GM19351 (cell line): Measurements from ENCODE around the gene KRTAP10-12.
"Not testable (repeated sequence)": the region's sequence is repeated elsewhere in the genome, so short reads cannot be mapped to it uniquely, and the experiment has no call there.

Source experiments
- ATAC-seq: cut with Tn5 transposase; IDR thresholded peaks from one replicate; pipeline ENCODE4 v1.9.1; 2021; ENCODE audit warnings: mild to moderate bottlenecking, moderate library complexity; ENCODE audit not compliant: unreplicated experiment

Gene KRTAP10-12, protein sequence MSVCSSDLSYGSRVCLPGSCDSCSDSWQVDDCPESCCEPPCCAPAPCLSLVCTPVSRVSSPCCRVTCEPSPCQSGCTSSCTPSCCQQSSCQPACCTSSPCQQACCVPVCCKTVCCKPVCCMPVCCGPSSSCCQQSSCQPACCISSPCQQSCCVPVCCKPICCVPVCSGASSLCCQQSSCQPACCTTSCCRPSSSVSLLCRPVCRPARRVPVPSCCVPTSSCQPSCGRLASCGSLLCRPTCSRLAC

DNA sequence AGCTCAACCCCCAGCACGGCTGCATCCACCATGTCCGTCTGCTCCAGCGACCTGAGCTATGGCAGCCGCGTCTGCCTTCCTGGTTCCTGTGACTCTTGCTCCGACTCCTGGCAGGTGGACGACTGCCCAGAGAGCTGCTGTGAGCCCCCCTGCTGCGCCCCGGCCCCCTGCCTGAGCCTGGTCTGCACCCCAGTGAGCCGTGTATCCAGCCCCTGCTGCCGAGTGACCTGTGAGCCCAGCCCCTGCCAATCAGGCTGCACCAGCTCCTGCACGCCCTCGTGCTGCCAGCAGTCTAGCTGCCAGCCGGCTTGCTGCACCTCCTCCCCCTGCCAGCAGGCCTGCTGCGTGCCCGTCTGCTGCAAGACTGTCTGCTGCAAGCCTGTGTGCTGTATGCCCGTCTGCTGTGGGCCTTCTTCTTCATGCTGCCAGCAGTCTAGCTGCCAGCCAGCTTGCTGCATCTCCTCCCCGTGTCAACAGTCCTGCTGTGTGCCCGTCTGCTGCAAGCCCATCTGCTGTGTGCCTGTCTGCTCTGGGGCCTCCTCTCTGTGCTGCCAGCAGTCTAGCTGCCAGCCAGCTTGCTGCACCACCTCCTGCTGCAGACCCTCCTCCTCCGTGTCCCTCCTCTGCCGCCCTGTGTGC, at the start of gene KRTAP10-12:
TSS of gene KRTAP10-12 (plus strand) at position 1 of the 639 bp plus-strand sequence. CDS start at position 31, 30 bp downstream.
- ATAC-seq, result not testable (repeated sequence)

DNA sequence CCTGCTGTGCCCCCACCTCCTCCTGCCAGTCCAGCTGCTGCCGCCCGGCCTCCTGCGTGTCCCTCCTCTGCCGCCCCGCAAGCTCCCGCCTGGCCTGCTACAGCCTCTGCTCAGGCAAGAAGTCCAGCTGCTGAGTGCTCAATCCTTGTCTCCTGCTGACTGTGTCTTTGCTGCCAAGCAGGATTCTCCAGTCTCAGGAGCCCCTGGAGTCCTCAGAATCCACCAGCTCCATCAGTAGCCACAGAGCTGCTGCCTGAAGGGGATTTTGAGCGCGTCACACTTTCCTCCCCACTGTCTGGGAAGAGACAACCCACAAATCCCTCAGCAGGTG, 49.8 kb upstream of the KRTAP10-12 start:
- no peak for ATAC-seq

DNA sequence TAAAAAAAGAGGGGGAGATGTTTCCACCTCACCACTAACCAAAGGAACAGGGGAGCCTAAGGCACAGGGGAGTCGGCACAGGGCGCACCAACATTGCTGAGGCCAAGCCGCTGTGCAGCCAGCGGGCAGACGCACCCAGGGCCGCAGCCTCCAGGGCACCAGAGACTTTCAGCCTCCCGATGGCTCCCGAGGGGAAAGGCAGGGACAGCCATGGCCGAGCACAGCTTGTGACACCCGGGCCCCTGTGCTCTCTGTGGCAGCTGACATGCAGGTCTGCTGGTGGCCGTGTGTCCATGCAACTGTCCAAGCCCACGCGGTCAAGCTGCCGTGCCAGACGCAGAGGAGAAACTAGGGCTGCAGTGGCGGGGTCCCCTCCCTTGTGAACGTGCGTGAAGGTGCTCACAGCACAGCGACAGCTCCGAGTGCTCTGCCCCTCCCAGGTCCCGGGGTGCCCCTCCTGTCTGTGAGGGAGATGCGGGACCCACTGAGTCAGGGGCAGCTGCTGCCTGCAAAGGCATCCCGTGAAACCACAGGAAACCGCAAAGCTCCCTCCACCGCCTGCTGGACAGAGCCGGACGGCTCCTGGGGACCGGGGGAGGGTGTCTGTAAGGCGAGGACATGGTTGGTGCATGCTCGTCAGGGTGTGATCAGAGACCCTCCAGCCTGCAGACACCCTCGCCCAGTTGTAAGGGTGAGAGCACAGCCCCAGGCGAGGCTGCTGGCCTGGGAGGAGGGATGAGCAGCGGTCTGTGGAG, 48.2 kb upstream of the KRTAP10-12 start:
- no peak for ATAC-seq

DNA sequence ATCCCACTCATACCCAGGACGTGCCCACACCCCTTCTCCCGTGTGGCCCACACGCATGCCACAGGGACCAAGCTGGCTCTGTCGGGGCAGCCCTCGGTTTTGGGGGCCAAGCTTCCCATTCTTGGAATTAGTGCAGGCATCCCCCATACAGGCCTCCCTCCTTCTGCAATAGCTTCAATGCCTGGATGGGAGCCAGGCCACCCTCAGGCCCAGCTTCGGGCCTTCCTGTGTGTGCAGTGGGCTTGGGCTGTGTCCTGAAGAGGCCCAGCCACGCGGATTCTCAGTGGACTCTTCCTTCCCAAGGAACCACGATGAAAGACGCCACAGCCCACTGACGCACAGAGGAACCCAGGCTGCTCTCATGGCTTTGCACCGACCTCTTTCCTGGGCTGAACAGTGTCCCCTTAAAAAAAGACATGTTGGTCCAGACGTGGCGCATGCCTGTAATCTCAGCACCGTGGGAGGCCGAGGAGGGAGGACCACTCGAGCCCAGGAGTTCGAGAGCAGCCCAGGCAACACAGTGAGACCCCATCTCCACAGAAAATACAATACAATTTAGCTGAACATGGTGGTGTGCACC, 47.4 kb upstream of the KRTAP10-12 start:
- no peak for ATAC-seq

DNA sequence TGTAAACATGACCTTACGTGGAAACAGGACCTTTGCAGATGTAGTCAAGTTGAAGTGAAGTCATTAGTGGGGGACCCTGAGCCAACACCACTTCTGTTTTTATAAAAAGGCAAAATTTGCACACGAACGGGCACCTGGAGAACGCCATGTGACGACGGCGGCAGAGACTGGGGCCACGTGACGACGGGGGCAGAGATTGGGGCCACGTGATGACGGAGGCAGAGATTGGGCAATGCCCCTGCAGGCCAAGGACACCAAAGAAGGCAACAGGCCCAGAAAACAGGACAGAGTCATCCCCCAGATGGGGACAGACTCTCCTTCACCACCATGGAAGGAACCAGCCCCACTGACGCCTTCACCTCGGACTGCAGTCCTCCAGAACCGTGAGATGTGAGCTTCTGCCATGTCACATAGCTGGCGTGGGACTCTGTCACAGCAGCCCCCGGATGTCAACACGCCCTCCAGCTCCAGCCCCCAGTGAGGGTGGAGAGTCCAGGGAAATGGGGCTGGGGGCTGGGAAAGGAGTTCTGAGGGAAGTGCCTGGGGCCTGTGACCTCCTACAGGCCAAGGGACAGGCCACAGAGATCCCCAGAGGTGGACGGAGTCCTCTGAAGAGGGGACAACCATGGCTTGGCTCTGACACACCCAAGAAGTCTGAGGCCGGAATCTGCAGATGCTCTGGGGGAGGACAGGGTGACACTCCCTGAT, 46.6 kb upstream of the KRTAP10-12 start:
- no peak for ATAC-seq

DNA sequence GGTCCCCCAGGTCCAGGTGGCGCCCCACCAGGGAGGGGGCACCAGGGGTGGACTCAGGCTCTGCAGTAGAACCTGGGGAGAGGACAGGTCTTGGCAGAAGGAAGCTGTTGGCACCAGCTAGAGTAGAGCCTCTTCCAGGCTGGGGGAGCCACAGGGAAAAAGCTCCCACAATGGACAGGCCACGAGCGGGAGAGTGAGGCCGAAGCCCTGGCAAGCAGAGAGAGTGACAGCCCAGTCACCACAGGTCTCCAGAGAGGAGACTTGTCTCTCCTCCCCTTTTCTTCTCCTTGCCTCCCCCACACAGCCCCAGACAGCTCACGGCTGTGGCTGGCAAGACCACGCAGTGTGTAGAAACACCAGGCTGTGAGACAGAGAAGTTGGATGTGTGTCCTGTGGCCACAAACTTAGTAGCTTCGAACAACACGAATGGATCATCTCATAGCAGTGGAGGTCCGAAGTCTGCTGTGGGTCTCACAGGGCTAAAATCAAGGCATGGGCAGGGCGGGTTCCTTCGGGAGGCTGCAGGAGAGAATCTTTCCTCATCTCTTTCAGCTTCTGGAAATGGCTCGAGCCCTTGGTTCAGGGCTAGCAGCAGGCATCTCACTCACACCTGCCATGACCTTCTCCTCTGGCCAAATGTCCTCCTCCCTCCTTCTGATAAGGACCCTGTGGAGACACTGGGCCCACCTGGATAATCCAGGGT, 45.8 kb upstream of the KRTAP10-12 start:
- ATAC-seq, result no peak

DNA sequence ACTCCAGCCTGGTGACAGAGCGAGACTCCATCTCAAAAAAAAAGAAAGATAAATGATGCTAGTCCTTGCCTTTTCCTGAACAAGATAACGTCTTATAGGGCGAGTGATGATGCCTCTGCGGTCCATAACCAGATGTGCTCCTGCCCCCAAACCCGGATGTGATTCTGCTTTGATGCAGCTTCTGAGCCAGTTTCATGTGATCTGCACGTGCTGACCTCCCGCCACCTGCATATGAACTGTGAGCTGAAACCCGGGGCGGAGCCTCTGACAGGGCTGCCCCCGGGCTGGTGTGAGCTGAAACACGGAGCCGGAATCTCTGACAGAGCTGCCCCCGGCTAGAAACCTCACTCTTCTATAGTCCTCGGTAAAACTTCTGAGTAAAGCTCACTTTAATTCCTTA, 43.8 kb upstream of the KRTAP10-12 start:
- ATAC-seq, result no peak

DNA sequence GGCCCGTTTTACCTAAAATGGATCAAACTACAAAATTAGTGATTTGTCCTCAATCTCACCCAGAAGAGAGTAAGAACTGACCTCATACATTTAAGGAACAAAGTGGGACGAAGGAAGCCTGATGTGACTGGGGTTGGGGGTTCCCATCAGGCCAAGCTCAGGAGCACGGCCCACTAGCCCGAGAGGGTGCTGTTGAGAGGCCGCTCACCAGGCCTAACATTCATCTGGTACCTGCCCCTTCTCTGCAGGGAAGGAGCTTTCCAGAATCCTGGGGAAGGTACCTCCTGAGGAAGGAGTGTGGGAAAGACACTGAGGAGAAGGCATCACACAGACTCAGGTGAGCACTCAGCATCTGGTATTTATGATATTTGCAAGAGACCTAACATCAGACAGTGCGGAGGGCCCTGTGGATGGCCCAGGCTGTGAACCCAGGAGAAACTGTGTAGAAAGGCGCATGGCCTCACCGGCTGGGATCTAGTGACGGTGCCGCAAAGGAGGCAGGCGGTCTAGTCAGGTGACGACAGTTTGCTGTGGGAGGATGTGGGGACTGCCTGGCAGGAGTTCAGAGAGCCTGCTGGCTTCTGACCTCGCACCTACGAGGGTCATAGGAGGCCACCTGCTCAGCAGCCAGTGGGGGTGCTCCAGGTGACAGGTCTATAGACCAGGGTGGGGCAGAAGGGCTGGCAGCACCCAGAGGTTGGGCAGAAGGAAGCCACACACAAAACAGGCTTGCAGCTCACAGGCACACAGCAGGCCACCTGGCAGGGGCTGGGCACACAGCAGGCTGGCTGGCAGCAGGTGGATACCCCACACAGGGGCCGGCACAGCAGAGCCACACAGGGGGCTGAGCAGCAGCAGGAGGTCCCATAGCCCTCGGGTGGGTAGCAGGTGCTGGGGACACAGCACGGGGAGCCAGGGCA, 43.1 kb upstream of the KRTAP10-12 start:
- ATAC-seq, result no peak

DNA sequence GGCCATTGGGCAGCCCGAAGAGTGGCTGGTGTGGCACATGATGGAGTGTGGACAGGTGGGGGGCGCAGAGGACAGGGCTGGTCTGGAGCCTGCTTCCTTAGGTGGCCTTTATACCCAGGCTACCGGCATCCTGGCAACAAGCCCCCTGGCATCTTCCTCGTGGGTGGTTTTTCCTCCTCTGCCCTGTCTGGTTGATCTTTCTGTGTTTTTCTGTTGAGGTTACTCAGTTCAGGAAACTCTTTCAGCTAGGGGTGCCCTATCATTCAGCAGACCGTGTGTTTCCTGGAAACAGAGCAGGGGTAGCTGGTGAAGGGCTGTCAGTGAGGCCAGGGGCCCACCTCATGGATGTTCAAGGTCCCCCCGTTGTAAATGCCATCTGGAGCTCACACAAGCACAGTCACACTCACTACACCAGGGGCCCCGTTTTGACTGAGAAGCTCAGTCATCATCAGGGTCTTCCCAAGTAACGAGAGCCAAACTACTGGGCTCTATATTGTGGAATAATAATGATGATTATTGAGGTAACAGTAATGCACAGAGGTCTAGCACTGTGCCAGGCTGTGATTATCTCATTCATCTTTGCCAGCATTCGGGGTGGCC, 42.3 kb upstream of the KRTAP10-12 start, which contains the start of gene KRTAP12-4:
TSS of gene KRTAP12-4 (minus strand) at position 84 of the 600 bp plus-strand sequence. CDS start at position 39, 45 bp downstream.
- no peak for ATAC-seq

DNA sequence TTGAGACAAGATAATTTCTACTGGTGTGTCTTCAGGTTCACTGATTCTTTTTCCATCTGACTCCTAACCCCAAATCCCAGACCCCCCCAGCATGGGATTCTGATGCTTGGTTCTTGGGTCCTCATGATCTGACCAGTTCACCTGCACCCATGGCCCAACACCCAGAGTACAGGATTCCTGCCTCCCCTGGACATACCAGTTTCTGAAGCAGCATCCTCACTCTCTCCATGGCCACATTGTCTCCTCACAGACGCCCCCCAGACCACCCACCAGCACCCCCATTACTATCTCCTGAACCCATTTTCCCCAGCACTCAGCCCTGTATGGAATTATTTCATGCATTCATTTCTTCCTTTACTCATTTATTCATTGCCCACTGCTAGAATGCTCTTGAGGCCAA, 40.1 kb upstream of the KRTAP10-12 start:
- no peak for ATAC-seq

DNA sequence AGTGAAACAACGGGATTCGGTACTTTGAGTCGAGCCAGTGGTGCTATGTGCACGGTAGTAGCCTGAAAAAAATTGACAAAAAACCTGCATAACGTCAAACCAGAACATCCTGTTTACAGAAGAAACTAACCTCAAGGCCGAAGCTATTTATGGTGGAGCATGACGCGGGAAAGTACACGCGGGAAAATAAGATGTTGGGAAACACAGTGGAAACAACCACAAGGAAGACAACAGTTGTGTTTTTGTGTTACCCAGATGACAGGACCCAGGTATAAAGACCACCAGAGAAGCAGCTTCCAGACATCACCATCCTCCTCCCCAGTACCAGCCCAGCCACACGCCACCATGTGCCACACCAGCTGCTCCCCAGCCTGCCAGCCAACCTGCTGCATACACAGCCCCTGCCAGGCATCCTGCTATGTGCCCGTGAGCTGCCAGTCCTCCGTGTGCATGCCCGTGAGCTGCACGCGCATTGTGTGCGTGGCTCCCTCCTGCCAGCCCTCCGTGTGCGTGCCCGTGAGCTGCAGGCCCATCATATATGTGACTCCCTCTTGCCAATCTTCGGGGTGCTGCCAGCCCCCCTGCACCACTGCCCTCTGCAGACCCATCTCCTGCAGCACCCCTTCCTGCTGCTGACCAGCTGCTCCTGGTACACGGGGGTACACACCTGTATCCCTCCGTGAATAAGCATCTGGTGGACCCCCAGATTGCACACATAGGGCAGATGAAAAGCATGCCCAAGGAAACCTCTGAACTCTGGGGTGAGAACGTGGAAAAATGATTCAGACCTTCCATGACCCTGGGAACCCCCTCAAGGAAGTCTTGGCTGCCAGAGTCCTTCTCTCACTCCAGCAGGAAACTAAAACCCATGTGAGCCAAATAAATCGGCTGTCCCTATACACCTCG, 39.1 kb upstream of the KRTAP10-12 start, which contains the start of gene KRTAP12-3:
TSS of gene KRTAP12-3 (plus strand) at position 298 of the 906 bp plus-strand sequence. CDS start at position 346, 48 bp downstream.
- ATAC-seq, result no peak

DNA sequence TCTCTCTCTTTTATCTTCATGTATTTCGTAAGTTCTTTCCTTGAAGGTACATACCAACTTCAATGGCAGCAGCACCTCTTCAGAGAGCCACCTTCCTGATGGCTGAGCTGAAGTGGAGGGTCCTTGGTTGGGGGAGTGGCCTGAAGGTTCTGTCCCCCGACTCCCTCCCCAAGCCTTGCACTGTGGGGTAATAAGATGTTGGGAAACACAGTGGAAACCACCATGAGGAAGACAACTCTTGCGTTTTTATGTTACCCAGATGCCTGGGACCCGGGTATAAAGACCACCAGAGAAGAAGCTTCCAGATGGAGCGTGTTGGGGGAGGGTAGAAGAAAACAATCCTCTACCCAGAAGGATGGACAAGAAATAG, 38.4 kb upstream of the KRTAP10-12 start:
- ATAC-seq, result no peak

DNA sequence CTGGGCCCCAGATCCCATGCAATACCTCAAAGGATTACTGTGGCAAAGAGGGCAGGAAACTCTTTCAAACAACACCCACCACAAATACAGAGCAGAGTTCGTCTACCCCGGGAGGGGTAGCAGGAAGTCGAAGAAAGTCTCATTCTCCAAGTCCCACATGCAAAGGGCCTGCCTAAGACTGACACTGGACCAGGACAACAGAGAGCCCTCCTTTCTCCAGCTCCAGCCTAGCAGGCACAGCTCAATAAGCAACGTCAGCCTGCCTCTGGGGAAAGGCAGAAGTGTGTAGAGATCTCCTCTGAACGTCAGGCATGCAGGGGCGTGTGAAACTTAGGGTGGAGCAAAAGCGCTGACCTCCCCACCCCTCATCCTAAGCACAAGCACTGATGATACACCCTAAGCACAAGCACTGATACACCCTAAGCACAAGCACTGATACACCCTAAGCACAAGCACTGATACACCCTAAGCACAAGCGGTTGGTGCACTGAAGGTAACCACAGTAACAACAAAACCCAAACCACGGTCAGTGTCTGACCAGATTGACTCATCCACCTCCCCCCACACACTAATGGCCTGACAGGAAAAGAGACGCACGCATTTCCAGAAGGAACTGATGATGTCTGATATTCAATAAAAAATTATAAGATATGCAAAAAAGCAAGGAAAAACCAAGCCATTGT, 37.9 kb upstream of the KRTAP10-12 start:
- no peak for ATAC-seq

DNA sequence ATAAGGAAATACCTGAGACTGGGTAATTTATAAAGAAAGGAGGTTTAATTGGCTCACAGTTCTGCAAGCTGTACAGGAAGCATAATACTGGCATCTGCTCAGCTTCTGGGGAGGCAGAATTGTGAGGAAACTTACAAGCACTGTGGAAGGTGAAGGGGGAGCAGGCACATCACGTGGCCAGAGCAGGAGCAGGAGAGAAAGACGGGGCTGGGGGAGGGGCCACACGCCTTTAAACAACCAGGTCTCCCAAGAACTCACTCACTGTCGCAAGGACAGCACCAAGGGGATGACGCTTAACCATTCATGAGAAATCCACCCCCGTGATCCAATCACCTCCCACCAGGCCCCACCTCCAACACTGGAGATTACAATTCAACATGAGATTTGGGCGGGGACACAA, 35.4 kb upstream of the KRTAP10-12 start:
- not testable (repeated sequence) for ATAC-seq

DNA sequence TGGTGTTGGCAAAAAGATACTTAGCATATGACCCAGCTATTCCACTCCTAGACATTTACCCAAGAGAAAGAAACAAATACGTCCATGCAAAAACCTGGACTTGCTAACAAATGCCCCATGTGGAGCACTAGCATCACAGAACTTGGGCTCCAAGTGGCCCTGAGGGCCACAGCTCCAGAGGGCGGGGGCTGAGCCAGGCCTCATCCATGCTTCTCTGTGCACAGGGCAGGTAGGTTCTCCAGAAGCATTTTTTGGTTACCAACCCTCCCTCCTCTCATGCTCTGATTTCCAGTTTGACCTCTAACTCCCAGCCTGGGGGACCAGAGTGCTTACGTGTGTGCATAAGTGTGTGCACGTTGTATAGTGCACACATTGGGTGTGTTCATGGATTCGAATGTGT, 32.3 kb upstream of the KRTAP10-12 start:
- ATAC-seq, result no peak

DNA sequence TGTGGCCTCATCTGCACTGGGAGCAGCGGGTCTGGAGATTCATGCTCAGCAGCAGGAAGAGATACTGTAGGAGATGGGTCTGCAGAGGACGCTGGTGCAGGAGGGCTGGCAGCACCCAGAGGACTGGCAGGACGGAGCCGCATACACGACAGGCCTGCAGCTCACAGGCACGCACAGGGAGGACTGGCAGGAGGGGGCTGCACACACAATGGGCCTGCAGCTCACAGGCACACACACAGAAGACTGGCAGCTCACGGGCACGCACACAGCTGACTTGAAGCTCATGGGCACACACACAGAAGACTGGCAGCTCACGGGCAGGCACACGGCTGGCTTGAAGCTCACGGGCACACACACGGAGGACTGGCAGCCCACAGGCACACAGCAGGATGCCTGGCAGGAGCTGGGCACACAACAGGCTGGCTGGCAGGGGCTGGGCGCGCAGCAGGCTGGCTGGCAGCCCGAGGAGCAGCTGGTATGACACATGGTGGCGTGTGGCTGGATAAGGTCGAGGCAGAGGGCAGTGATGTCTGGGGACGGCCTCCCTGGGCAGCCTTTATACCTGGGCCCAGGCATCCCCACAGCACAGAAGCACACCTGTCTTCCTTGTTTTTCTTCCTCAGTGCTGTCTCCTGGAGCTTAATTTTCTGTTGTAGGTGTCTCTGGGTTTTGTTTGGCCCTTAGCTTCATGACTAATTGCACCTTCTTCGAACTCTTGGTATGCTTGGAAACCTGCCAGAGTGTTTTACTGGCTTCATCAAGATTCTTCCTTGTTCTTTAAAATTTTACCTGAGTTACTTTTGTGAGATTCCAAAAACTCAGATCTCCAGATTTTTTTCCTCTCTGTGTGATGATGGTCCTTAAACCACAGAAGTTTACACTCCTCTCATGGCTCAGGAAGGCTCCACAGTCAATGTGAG, 30.3 kb upstream of the KRTAP10-12 start, which contains the start of gene KRTAP12-2:
TSS of gene KRTAP12-2 (minus strand) at position 527 of the 920 bp plus-strand sequence. CDS start at position 486, 41 bp downstream.
- ATAC-seq, result no peak
